GM19238 (cell line): ENCODE data around the gene VWC2L.

Experiments used
- DNase-seq: peaks from one replicate; pipeline ENCODE4 v3.0.0; 2011; ENCODE audit warnings: low spot score; ENCODE audit not compliant: insufficient read length

VWC2L gene

GRCh38 chr2:214465363-214466146 is 54.7 kb downstream of the VWC2L start:
- DNase-seq, result no peak

DNA sequence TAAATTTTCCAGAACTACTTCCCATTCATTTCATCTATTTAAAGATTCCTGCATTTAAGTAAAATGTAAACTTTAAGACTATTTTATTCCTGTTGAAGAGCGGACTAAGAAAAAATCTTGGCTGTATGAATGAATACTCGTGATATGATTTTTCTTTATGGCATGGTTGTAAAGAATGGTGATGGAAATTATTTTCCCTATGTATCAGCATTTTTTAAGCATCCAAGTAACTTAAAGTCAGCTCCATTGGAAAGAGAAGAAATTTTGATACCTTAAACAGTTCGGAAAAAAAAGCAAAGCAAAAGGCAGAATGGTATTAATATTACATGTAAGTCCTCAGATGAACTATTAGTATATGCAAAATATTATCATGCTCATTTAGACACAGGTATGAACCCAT is 58.9 kb downstream of the VWC2L start:
- DNase-seq, result no peak

GRCh38 chr2:214471382-214471781 is 60.5 kb downstream of the VWC2L start:
- DNase-seq, result no peak

- DNase-seq, result no peak
These were observed 61.1 kb downstream of the VWC2L start for GRCh38 chr2:214471990-214472389.

DNA sequence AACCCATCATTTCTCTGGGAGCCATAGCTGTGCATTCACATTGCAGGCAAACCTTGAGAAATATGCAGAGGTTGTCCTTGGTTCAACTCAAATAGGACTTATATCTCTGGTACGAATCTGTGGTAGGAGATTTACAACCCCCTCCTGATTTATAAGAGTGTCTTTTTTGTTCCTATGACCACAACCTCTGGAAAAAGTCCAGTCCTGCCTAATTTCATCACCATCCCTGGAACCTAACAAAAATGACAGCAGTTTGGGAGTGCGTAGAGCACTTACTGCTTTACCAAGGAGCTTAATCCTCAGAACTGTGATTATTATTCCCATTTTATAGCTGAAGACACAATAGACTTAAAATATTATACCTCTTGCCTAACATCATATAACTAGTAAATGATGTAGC is 66.5 kb downstream of the VWC2L start:
- DNase-seq, result no peak

- DNase-seq, result no peak
These were observed 70.3 kb downstream of the VWC2L start for GRCh38 chr2:214481204-214481603.

DNA sequence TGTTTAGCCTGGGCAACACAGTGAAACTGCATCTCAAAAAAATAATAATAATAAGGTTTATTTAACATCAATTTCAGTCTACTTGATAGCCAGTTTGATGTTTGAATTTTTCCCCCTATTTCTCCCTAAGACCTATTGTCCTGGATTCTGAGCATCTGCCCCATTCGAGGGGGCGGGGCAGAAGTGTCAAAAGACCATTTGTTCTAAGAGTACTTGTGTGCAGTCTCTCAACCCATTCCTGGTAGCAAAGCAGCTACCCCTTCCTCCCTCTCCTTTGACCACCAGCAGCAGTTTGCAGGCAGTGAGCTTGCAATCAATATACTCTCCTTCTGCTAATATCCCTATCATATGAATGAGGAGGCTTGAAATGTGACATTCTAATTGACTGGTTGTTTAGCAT is 71.9 kb downstream of the VWC2L start:
- no peak for DNase-seq

GRCh38 chr2:214484239-214484638 is 73.4 kb downstream of the VWC2L start:
- no peak for DNase-seq

DNA sequence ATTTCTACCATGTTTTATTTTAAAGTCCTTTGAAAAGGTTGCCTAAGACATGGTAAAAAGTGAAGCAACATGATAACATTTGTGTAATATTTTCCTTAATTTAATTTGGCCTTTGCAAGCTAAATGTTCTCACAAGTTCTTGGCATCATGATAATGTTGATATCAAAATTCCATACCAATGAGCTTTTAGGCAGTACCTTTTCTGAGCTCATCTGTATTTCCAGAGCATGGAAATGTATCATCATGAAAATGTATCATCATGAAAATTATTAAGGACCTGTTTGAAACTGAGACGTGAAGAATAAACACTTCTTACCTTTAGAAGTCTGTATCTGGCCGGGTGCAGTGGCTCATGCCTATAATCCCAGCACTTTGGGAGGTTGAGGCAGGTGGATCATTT is 73.8 kb downstream of the VWC2L start:
- no peak for DNase-seq

- no peak for DNase-seq
These were observed 78.3 kb downstream of the VWC2L start for GRCh38 chr2:214489181-214489580.

- DNase-seq, result no peak
These were observed 78.8 kb downstream of the VWC2L start for GRCh38 chr2:214489702-214490101.

DNA sequence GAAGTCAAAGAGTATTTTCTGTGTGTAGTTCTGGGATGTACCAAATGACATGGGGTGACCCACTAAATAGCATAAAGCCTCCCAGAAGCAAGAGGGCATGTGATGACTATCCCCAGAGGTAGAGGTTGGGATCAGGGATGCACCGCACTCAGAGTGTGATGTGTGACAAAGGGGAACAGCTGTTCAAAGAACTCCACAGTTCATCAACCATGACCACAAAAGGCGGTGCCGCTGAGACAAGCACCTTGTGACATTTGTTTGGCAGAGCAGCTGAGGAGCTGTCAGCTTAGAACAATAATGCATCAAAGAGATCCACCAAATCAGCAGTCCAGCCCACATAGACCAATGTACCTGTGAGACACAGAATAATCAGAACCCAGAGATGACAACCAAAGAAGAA is 81.3 kb downstream of the VWC2L start:
- no peak for DNase-seq

- no peak for DNase-seq
These were observed 81.8 kb downstream of the VWC2L start for GRCh38 chr2:214492608-214493007.

DNA sequence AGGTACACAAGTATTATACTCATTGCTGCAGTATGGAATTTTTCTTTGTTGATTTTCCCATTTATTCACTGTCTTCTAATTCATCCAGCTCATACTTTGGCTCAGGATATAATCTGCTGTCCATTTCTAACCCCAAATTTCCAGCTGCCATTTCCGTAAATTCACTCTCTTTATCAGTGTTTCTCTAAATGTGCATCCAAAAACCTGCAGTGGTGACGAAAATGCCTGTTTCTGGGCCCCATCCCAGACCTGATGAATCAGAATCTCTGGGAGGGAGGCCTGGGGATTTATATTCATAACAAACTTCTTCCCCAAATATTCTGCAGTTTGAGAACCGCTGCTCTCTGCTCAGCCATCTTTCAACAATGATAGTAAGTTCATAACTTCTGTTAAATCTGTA is 86.6 kb downstream of the VWC2L start:
- no peak for DNase-seq

- DNase-seq, result no peak
These were observed 92.7 kb downstream of the VWC2L start for GRCh38 chr2:214503568-214503967.

- no peak for DNase-seq
These were observed 93.9 kb downstream of the VWC2L start for GRCh38 chr2:214504599-214505376.

DNA sequence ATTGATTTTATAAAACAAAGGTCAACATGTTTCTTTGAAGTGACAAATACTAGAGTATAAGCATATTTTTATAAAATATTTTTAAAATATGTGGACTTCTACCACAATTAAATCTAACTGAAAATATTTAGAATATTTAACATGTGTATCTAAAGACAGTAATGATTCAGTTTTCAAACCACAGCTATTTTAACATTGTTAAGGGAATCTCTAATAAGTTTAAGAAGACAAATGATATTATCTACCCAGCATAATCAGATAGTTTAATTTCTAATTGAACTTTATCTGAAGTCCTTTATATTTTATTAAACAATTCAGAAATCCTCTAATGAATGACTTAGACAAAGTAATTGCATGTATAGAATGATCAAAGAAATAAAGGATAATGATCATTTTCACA is 96.2 kb downstream of the VWC2L start:
- no peak for DNase-seq

- DNase-seq, result no peak
These were observed 103.8 kb downstream of the VWC2L start for GRCh38 chr2:214514704-214515103.

DNA sequence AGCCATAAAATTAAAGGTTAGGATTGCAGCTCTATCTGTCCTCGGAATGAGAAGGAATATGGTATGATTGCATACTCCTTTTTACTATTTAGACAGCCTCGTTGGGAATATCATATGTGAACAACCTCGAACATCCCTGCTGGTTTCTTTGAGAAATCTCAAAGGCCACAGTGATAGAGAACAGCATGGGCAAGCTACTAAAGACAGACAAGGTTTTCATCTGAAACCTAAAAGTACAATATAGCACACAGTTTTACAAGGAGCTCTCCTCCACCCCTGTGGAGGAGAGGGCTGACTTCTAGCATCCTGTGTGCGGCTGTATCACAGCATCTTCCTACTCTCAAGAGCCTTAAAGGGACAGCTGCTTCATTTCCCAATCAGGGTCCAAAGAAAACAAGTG is 104.3 kb downstream of the VWC2L start:
- DNase-seq, result no peak

DNA sequence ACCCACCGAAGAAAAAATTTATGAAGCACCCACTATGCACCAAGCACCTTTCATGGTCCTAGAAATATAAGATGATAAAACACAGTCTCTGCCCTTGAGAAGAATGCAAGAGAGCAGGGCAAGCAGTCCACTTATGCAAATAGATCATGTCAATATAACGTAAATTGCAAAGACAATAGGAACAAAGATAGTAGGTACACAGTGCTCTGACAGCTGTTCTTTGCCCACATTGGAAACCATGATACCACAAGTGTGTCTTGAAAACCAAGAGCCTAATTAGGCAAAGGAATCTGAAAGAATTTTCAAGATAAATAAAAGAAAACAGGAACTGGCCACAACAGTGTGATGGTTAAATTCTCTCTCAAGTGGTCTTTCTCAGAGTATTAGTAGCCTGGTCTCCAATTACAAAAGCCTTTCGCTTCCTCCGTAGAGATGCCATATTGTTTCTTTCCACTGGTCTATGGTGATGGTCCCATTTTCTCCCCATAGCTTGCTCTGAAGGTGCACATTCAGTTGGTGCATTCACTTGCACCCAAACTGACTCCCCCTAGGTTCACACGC is 108.5 kb downstream of the VWC2L start:
- no peak for DNase-seq

GRCh38 chr2:214529021-214529420 is 118.2 kb downstream of the VWC2L start:
- no peak for DNase-seq

DNA sequence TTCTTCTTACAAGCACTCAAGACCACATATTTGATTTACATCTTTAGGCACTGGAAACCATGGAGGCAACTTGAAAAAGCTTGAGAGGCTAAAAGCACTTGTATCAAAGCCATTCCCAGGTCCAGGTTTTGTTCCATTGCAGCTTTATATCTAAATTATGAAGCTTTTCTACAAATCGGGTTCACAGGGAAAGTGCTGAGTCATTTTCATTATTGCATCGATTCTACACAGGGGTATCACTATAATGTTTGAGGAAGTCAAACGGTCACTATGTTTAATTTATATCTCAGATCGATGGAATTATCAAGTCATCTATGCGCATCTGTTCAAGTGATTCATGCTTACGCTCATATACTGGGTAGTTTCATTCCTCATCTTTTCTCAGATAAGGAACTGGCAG is 118.7 kb downstream of the VWC2L start:
- no peak for DNase-seq

GRCh38 chr2:214533541-214533940 is 122.7 kb downstream of the VWC2L start:
- no peak for DNase-seq
